Measurements from ENCODE around the gene KCNS3. TPM values are rescaled to one million over a fixed set of nuclear protein-coding genes. Genes with fewer than 3 reads are reported as not detected.

The KCNS3 gene
- total RNA-seq = not detected in 2 replicates

- intact Hi-C loops (cut with micrococcal nuclease) = no loop called here
Measured at GRCh38 chr2:17878281-17879136, at the start of gene KCNS3. Gene KCNS3, plus strand, starts transcription at chr2:17878667. Its CDS starts 52,342 bp downstream, at chr2:17931009.

GRCh38 chr2:17830053-17831034 lies 48.1 kb upstream of the KCNS3 start:
- intact Hi-C loops (cut with micrococcal nuclease) = loop anchor here (1.0 kb wide), 3 partner anchors 77 to 184 kb away; partner anchors contain the start of gene SMC6

DNA sequence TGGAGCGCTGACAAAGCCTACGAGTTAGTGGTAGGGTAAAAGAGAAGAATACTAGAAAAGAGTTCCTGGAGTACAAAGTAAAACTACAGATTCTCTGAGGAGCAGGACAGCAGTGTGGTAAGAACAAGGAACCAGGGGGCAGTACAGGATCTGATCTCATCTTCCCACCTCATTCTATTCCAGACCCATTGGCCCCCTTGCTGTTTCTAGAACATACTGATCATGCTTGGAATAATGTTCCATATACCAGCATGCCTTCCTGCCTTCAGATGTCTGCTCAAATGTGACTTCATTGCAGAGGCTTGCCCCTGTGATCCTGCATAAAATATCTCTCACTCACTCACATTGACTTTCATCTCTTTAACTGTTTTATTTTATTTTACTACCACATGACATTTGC lies 43.0 kb upstream of the KCNS3 start:
- intact Hi-C loops (cut with micrococcal nuclease) = no loop called here

DNA sequence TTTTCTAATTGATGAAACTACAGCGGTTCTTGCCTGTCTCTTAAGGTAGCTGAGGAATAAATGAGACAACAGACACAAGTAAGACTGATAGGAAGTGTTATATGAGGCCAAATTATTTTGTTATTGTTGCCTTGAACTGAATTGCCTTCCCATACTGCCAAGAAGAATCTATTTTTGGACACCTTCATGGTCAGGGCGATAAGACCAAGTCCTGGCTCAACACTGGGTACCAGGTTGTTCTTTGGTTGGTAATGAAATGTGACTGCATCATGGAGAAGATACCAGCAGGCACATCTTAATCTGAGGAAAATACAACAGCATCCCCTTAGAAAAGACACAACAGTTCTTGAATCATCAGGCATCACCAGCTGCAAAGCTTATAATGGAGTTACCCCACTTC lies 38.5 kb upstream of the KCNS3 start:
- intact Hi-C loops (cut with micrococcal nuclease) = no loop called here

GRCh38 chr2:17843457-17843856 lies 35.0 kb upstream of the KCNS3 start:
- intact Hi-C loops (cut with micrococcal nuclease) = no loop called here

DNA sequence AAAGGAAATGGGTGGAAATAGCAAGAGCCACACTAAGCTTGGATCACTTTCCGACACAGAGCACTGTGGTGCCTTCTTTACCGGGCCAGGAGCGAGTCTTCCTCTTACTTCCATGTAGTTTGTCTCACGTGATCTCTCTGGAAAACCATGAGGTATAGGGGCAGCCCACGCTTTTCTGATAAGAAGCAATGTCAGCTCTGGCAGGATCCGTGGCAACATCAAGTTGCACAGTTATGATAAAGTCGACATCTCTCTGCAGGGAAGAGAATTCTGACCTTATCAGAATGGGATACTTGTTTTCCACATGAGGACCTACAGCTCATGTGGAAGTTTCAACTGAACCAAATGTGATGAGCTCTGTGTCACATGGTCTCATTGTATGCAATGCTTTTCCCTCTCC lies 32.7 kb upstream of the KCNS3 start:
- intact Hi-C loops (cut with micrococcal nuclease) = no loop called here

DNA sequence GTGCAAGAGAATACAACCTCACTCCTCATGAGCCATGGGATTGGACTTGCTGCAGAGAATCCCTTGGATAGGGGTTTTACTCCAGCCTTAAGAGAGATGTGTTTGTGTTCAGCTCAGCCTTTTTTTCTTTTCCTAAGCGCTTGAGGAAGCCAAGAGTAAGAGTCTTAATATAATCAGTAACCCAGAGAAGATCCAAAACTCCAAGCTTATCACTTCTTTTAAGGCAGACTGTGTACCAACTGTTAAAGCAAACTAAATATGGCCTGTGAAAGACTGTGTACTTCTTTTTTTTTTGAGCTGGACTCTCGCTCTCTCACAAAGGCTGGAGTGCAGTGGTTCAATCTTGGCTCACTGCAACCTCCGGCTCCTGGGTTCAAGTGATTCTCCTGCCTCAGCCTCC lies 31.8 kb upstream of the KCNS3 start:
- intact Hi-C loops (cut with micrococcal nuclease) = no loop called here

- intact Hi-C loops (cut with micrococcal nuclease) = no loop called here
Measured at GRCh38 chr2:17847236-17847635, 31.2 kb upstream of the KCNS3 start.

DNA sequence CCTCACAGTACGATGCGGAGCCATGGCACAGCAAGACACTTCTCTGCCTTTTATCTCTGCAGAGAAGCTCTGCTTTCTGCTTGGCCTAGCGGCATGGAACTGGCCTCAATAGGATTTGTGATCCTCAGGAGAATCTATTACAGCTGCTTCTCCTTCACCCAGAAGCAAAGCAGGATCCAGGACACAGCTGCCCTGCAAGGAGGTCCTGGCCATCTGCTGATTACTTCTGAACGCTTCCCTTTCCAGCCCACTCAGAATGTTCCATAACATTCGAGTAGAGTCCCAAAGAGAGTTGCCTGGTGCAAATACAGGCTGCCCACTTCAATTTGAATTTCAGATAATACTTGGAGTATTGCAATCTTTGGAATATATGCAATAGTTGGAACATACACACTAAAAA lies 29.2 kb upstream of the KCNS3 start:
- intact Hi-C loops (cut with micrococcal nuclease) = no loop called here

- intact Hi-C loops (cut with micrococcal nuclease) = no loop called here
Measured at GRCh38 chr2:17850151-17850550, 28.3 kb upstream of the KCNS3 start.

DNA sequence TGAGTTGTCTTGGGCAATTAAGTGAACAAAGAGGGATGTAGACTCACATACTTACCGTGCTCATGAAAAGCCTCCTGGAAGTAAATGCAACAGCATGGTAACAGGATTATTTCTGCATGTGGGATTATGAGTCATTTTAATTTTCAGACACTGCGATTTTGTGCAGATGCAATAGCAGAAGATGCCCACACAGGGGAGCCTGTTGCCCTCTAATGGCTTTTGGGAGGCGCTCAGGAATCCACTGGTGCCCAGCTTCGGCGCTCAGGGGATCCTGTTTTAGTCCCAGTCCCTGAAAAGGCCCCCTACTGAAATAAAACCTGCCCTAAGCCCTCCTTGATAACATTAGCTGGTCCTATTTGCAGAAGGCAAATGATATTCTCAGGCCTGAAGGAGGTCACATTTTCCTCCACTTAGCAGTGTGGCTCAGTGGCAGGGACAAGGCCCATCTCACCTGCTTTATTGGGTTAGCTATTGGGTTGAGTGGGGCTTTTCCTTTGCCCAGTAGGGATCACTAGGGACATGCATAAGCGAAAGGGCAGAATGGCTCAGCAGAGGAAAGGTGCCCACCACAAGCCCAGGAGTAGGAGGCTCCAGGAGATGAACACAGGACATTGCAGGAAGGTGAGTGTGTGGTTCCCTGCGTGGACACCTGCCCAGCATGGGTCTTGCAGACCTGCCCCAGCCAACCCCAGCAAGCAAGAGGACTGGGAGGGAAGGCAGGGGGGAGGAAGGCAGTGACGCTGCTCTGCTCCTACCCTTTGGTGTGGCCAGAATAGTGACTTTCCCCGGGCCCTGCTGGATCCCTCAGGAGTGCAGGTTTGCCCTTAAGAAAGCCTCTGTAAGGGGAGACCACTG lies 26.5 kb upstream of the KCNS3 start:
- intact Hi-C loops (cut with micrococcal nuclease) = loop anchor here (1.0 kb wide), 3 partner anchors 297 to 526 kb away; no protein-coding TSS in a partner anchor

- intact Hi-C loops (cut with micrococcal nuclease) = no loop called here
Measured at GRCh38 chr2:17853799-17854198, 24.7 kb upstream of the KCNS3 start.

DNA sequence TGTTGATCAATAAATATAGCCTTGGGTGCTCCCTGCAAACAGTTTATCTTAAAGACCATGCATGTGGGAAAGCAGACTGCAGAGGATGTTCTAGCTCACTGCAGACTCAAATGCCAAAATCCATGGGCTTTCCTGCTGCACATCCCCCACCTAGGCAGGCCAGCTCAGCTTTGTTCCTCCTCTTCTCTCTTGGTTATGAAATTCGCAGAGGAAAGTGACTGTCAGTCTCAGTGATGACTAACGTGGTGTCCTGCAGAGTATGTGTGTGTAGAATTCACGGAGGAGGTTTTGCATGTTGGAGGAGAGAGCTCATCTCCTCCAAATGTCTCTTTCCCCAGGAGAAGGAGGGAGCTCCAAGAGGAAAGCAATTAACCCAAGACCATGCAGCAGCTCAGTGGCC lies 21.4 kb upstream of the KCNS3 start:
- intact Hi-C loops (cut with micrococcal nuclease) = no loop called here

DNA sequence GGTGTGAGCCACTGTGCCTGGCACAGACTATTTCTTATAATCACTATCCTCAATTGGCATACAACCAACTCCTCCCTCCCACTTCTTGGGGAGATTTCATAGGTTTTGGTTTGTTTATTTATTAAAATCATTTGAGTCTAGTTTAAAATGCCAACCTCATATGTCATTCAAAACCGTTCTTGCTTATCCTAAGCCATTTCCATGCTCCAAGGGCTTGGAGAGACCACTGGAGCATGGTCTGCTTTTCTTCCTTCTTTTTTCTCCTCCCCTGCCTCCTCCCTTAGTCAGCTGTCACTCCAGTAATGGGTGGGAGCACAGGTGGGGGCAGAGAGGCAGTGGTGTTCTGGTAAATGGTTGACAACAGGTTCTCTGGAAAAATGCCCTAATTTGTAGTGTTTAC lies 20.4 kb upstream of the KCNS3 start:
- intact Hi-C loops (cut with micrococcal nuclease) = no loop called here

DNA sequence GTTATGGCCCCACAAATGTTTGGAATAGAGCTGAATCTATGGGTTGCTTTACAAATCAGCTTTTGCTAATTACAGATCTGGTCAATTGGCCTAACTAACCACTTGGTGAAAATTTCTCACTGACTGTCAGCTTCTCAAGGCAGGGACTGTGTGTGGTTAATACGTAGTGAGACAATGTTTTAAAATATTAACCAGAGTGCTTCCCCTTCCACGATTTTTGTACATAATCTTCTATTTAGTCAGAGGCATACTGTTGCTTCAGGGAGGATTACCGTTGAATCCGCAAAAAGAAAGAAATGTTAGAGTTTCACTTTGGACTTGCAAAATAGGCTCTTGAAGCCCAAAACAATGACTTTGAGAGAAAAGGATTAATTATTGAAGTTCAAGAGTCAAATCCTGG lies 14.9 kb upstream of the KCNS3 start:
- intact Hi-C loops (cut with micrococcal nuclease) = no loop called here

DNA sequence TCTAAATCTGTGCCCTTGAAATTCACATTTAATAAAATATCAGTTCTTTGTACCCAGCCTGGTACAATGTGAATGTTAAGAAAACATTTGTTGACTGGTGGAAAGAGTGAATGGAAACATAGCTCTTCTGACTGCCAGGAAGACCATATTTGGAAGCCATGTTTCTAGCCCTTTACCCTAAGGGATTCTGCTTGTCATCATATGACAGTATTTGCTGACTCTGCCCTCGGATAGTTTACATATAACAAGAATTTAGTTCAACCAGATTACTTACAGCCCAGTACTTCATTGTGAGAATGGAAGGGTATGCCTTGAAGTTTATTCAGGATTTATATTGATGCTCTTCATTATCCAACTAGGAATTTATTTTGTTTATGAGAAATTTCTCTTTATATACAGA lies 13.8 kb upstream of the KCNS3 start:
- intact Hi-C loops (cut with micrococcal nuclease) = no loop called here

- intact Hi-C loops (cut with micrococcal nuclease) = no loop called here
Measured at GRCh38 chr2:17867133-17867532, 11.3 kb upstream of the KCNS3 start.

GRCh38 chr2:17869128-17869527 lies 9.3 kb upstream of the KCNS3 start:
- intact Hi-C loops (cut with micrococcal nuclease) = no loop called here

DNA sequence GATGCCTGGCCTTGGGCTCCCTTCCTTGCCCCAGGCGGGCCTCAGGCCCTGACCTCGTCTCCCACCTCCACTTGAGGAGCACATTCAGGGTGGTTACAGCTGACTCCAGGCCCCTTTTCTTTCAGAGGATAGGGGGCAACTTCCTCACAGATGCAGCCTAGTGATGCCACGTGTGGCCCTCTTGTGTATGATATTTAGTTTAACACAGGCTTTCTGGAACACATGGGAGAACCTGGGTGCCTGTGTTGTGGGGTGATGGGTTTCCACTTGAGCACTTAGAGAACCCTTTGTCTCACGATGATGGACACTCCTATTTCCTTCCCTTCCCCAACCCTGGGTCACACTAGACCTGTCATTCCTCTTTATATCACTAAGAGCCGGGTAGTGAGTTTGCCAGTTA lies 6.8 kb upstream of the KCNS3 start:
- intact Hi-C loops (cut with micrococcal nuclease) = no loop called here

- intact Hi-C loops (cut with micrococcal nuclease) = no loop called here
Measured at GRCh38 chr2:17873021-17873420, 5.4 kb upstream of the KCNS3 start.

GRCh38 chr2:17876590-17876989 lies 1.9 kb upstream of the KCNS3 start:
- intact Hi-C loops (cut with micrococcal nuclease) = no loop called here
